Measurements from ENCODE around the gene CDAN1.

Gene CDAN1

DNA sequence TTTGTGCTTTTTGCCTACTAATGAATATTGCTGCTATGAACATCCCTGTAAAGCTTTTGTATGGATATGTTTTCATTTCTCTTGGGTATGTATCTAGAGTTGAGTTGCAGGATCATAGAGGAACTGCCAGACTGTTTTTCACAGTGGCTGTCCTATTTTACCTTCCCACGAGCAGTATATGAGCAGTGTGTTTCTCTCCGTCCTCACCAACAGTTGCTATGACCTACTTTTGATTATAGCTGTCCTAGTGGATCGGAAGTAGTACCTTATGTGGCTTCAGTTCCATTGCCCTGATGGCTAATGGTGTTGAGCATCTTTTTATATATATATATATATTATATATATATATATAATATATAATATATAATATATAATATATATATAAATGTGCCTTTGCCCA is 25.2 kb downstream of the CDAN1 start:
- Histone ChIP-seq H3K79me2 (ENCODE audit: control insufficient read depth, insufficient read depth, low read length, unreplicated experiment) (no peaks in the 10 kb centered on the region), H3K27ac (ENCODE audit: low read depth, low read length) (no peak overlapping the region), H3K36me3 (ENCODE audit: insufficient read depth, low read length) (no peaks in the 10 kb centered on the region), H3K4me3 (ENCODE audit: low read depth, low read length) (no peak overlapping the region), H2AFZ (ENCODE audit: low read length, unreplicated experiment) (no peak overlapping the region), H3K27me3 (ENCODE audit: insufficient read depth, low read length) (no peaks in the 10 kb centered on the region), H3K4me1 (ENCODE audit: control insufficient read depth, insufficient read depth, low read length, unreplicated experiment) (peaks cover 10% of the 10 kb centered on the region)

DNA sequence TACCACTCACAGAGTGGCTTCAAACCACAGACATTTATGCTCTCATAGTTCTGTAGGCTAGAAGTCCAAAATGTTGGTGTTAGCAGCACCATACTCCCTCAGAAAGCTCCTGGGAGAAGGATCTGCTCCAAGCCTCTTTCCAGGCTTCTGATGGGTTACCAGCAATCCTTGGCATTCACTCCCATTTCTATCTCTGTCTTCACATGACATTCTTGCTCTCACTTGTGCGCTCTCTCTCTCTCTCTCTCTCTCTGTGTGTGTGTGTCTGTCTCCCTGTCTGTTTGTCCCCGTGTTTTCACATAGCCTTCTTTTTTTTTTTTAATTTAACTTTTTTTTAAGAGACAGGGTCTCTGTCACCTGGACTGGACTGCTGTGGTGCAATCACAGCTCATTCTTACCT is 26.3 kb downstream of the CDAN1 start:
- H3K4me3 ChIP-seq (ENCODE audit: low read depth, low read length), result no peak overlapping the region
- H3K36me3 ChIP-seq (ENCODE audit: insufficient read depth, low read length), result no peaks in the 10 kb centered on the region
- H3K4me1 ChIP-seq (ENCODE audit: control insufficient read depth, insufficient read depth, low read length, unreplicated experiment), result peaks cover 6% of the 10 kb centered on the region
- H3K79me2 ChIP-seq (ENCODE audit: control insufficient read depth, insufficient read depth, low read length, unreplicated experiment), result no peaks in the 10 kb centered on the region
- no peak overlapping the region for H2AFZ ChIP-seq (ENCODE audit: low read length, unreplicated experiment)
- no peaks in the 10 kb centered on the region for H3K27me3 ChIP-seq (ENCODE audit: insufficient read depth, low read length)
- no peak overlapping the region for H3K27ac ChIP-seq (ENCODE audit: low read depth, low read length)

DNA sequence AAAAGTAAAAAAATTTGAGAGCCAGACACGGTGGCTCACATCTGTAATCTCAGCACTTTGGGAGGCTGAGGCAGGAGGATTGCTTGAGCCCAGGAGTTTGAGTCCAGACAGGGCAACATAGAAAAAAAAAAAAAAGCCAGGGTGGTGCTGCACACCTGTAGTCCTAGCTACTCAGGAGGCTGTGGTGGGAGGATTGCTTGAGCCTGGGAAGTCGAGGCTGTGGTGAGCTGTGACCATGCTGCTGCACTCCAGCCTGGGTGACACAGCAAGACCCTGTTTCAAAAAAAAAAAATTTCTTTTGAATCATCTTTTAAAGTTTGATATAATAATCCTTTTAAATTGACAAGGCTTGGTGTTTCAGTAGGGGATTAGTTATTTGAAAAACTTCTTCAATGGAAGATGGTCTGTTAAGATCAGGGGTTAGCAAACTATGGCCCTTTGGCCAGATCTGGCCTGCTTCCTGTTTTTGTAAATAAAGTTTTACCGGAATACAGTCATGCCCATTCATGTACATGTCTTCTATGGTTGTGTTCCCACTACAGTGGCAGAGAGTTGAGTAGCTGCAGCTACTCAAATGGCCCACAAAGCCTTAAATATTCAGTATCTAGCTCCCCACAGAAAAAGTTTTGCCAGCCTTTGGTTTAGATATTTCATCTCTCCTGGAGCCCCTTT is 28.9 kb downstream of the CDAN1 start:
- no peak overlapping the region for H2AFZ ChIP-seq (ENCODE audit: low read length, unreplicated experiment)
- H3K27me3 ChIP-seq (ENCODE audit: insufficient read depth, low read length), result no peaks in the 10 kb centered on the region
- H3K36me3 ChIP-seq (ENCODE audit: insufficient read depth, low read length), result no peaks in the 10 kb centered on the region
- no peak overlapping the region for H3K4me3 ChIP-seq (ENCODE audit: low read depth, low read length)
- H3K27ac ChIP-seq (ENCODE audit: low read depth, low read length), result no peak overlapping the region
- peaks cover 6% of the 10 kb centered on the region for H3K4me1 ChIP-seq (ENCODE audit: control insufficient read depth, insufficient read depth, low read length, unreplicated experiment)
- H3K79me2 ChIP-seq (ENCODE audit: control insufficient read depth, insufficient read depth, low read length, unreplicated experiment), result no peaks in the 10 kb centered on the region

DNA sequence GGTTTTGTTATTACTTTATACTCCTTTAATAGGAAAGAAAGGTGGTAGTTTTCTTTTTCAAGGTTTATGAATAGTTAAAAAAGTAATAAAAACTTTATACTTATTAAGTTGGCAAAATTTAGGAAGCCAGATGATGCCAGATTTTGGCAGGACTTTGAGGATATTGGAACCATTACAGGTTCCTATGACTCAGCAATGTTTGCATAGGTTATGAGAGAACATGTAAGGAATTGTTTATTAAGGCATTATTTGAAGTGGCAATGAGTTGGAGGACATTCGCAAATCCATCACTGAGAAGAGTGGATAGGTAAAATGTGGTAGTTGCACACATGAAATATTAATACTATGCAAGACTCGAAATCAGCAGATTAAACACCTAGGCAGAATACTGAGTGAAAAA is 29.9 kb downstream of the CDAN1 start:
- Histone ChIP-seq H3K27me3 (ENCODE audit: insufficient read depth, low read length) (no peaks in the 10 kb centered on the region), H3K4me3 (ENCODE audit: low read depth, low read length) (no peak overlapping the region), H3K4me1 (ENCODE audit: control insufficient read depth, insufficient read depth, low read length, unreplicated experiment) (peaks cover 6% of the 10 kb centered on the region), H3K36me3 (ENCODE audit: insufficient read depth, low read length) (no peaks in the 10 kb centered on the region), H2AFZ (ENCODE audit: low read length, unreplicated experiment) (no peak overlapping the region), H3K27ac (ENCODE audit: low read depth, low read length) (no peak overlapping the region), H3K79me2 (ENCODE audit: control insufficient read depth, insufficient read depth, low read length, unreplicated experiment) (no peaks in the 10 kb centered on the region)

DNA sequence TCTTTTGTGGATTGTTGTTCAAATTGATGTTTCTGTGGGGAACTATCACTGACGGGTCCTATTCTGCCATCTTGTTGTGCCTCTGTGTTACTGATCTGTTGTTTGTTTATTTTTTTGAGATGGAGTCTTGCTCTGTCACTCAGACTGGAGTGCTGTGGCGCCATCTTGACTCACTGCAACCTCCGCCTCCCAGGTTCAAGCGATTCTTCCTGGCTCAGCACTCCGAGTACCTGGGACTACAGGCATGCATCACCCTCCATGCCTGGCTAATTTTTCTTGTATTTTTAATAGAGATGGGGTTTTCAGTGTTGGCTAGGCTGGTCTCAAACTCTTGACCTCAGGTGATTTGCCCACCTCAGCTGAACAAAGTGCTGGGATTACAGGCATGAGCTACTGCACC is 31.6 kb downstream of the CDAN1 start:
- peaks cover 6% of the 10 kb centered on the region for H3K4me1 ChIP-seq (ENCODE audit: control insufficient read depth, insufficient read depth, low read length, unreplicated experiment)
- no peaks in the 10 kb centered on the region for H3K79me2 ChIP-seq (ENCODE audit: control insufficient read depth, insufficient read depth, low read length, unreplicated experiment)
- 0 out of 2 replicates have a peak, but pooled peaks cover 8% of the 10 kb centered on the region for H3K36me3 ChIP-seq (ENCODE audit: insufficient read depth, low read length)
- no peaks in the 10 kb centered on the region for H3K27me3 ChIP-seq (ENCODE audit: insufficient read depth, low read length)
- H3K4me3 ChIP-seq (ENCODE audit: low read depth, low read length), result no peak overlapping the region
- H3K27ac ChIP-seq (ENCODE audit: low read depth, low read length), result no peak overlapping the region
- H2AFZ ChIP-seq (ENCODE audit: low read length, unreplicated experiment), result no peak overlapping the region

DNA sequence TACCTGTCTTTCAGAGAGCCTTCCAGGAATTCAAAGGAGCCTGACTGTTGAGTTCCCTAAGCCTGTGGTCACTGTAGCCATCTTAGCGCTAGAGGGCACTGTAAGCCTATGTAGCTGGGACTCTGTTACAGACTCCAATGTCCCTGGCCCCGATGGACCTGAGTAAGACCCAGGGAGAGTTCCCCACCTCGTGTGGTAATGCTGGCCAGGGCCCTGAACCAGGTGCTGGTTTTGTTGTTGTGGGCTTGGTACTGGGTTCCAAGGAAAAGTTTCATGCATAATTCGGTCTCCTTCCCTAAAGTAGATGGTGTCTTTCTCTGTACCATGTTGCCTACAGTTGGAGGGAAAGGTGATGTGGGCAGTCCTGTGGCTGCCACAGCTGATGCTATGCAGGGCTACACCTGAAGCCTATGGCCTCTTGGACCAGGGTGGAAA is 32.4 kb downstream of the CDAN1 start:
- Histone ChIP-seq H3K79me2 (ENCODE audit: control insufficient read depth, insufficient read depth, low read length, unreplicated experiment) (no peaks in the 10 kb centered on the region), H3K4me3 (ENCODE audit: low read depth, low read length) (no peak overlapping the region), H3K36me3 (ENCODE audit: insufficient read depth, low read length) (0 out of 2 replicates have a peak, but pooled peaks cover 8% of the 10 kb centered on the region), H3K27me3 (ENCODE audit: insufficient read depth, low read length) (no peaks in the 10 kb centered on the region), H3K4me1 (ENCODE audit: control insufficient read depth, insufficient read depth, low read length, unreplicated experiment) (peaks cover 6% of the 10 kb centered on the region), H3K27ac (ENCODE audit: low read depth, low read length) (no peak overlapping the region), H2AFZ (ENCODE audit: low read length, unreplicated experiment) (no peak overlapping the region)

DNA sequence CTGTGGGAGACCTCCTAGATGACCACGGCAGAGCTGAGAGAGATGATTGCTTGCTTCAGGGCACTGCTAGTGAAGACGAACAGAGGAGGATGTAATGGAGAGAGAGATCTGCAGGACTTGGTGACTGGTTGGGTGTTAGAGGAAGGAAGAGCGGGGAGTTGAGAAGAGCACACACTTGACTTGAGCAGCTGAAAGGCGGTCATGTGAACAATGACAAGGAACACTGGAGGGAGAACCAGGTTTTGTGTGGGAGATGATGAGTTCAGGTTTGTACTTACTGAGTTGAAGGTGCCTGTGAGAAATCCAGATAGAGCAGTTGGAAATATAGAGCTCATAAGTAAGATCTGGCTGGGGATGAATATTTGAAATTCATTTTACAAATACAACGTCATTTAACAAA is 40.3 kb downstream of the CDAN1 start:
- H3K4me1 ChIP-seq (ENCODE audit: control insufficient read depth, insufficient read depth, low read length, unreplicated experiment), result no peaks in the 10 kb centered on the region
- no peak overlapping the region for H3K4me3 ChIP-seq (ENCODE audit: low read depth, low read length)
- H3K27me3 ChIP-seq (ENCODE audit: insufficient read depth, low read length), result no peaks in the 10 kb centered on the region
- 0 out of 2 replicates have a peak, but pooled peaks cover 8% of the 10 kb centered on the region for H3K36me3 ChIP-seq (ENCODE audit: insufficient read depth, low read length)
- H3K27ac ChIP-seq (ENCODE audit: low read depth, low read length), result no peak overlapping the region
- no peaks in the 10 kb centered on the region for H3K79me2 ChIP-seq (ENCODE audit: control insufficient read depth, insufficient read depth, low read length, unreplicated experiment)
- H2AFZ ChIP-seq (ENCODE audit: low read length, unreplicated experiment), result no peak overlapping the region

DNA sequence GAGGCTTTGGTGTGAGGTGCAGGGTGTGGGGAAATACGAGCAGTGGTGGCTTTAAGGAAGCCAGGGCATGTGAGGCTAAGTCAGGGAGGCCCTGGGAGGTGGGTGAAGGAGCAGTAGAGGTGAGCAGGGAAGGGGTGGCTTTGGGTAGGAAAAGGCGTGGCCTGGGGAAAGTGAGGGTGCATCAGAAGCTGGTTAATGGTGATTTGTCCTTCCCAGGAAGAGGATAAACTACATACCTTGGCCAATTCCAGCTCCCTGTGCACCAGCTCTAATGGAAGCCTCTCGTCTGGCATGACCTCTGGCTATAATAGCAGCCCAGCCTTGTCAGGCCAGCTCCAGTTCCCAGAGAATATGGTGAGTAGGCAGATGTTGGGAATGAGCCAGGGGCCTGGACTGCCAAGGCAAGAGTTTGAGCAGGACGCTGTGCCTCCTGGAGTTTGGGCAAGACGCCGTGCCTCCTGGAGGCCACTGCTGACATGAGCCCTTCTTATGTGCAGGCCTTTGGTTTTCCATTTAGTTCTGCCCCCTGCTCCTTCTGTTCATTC is 41.3 kb downstream of the CDAN1 start:
- Histone ChIP-seq H3K27me3 (ENCODE audit: insufficient read depth, low read length) (no peaks in the 10 kb centered on the region), H3K36me3 (ENCODE audit: insufficient read depth, low read length) (0 out of 2 replicates have a peak, but pooled peaks cover under 1% of the 10 kb centered on the region), H3K4me1 (ENCODE audit: control insufficient read depth, insufficient read depth, low read length, unreplicated experiment) (no peaks in the 10 kb centered on the region), H3K4me3 (ENCODE audit: low read depth, low read length) (no peak overlapping the region), H2AFZ (ENCODE audit: low read length, unreplicated experiment) (no peak overlapping the region), H3K27ac (ENCODE audit: low read depth, low read length) (no peak overlapping the region), H3K79me2 (ENCODE audit: control insufficient read depth, insufficient read depth, low read length, unreplicated experiment) (no peaks in the 10 kb centered on the region)

DNA sequence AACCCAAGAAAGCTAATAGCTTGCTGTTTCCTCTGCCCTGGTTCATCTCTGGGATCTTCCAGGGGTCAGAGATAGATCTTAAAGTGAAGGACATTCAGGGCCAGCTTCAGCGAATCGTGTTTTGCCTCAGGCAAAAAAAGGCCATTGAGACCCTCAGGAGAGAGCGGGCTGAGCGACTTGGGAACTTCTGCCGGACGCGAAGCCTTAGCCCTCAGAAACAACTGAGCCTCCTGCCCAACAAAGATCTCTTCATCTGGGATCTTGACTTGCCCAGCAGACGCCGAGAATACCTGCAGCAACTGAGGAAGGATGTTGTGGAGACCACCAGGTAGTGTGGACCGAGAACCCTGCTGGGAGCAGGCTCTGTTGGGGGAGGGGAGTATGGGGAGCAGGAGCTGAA is 42.5 kb downstream of the CDAN1 start:
- Histone ChIP-seq H3K27me3 (ENCODE audit: insufficient read depth, low read length) (no peaks in the 10 kb centered on the region), H3K36me3 (ENCODE audit: insufficient read depth, low read length) (no peaks in the 10 kb centered on the region), H3K27ac (ENCODE audit: low read depth, low read length) (no peak overlapping the region), H3K4me1 (ENCODE audit: control insufficient read depth, insufficient read depth, low read length, unreplicated experiment) (no peaks in the 10 kb centered on the region), H3K79me2 (ENCODE audit: control insufficient read depth, insufficient read depth, low read length, unreplicated experiment) (no peaks in the 10 kb centered on the region), H2AFZ (ENCODE audit: low read length, unreplicated experiment) (no peak overlapping the region), H3K4me3 (ENCODE audit: low read depth, low read length) (no peak overlapping the region)

DNA sequence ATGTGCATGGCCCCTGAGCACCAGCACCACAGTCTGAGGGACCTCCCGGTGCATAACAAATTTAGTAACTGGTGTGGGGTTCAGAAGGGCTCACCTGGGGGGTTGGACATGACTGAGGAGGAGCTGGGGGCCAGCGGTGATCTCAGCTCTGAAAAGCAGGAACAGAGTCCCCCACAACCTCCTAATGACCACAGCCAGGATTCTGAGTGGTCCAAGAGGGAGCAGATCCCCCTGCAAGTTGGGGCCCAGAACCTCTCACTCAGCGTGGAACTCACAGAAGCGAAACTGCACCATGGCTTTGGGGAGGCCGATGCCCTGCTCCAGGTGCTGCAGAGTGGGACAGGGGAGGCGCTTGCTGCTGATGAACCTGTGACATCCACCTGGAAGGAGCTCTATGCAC is 43.0 kb downstream of the CDAN1 start:
- H3K36me3 ChIP-seq (ENCODE audit: insufficient read depth, low read length), result no peaks in the 10 kb centered on the region
- no peak overlapping the region for H3K4me3 ChIP-seq (ENCODE audit: low read depth, low read length)

DNA sequence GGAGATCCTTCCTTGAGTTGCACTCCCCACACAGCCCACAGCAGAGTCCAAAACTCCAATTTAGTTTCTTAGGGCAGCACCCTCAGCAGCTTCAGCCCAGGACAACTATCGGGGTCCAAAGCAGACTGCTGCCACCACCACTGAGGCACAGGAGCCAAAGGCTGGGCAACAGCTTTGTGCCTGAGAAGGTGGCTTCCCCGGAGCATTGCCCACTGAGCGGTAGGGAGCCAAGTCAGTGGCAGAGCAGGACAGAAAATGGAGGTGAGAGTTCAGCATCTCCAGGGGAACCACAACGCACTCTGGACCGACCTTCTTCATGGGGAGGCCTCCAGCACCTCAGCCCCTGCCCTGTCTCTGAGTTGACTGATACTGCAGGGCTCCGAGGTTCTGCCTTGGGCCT is 43.4 kb downstream of the CDAN1 start:
- Histone ChIP-seq H3K27me3 (ENCODE audit: insufficient read depth, low read length) (no peaks in the 10 kb centered on the region), H3K4me1 (ENCODE audit: control insufficient read depth, insufficient read depth, low read length, unreplicated experiment) (no peaks in the 10 kb centered on the region), H3K27ac (ENCODE audit: low read depth, low read length) (no peak overlapping the region), H3K79me2 (ENCODE audit: control insufficient read depth, insufficient read depth, low read length, unreplicated experiment) (no peaks in the 10 kb centered on the region), H2AFZ (ENCODE audit: low read length, unreplicated experiment) (no peak overlapping the region), H3K36me3 (ENCODE audit: insufficient read depth, low read length) (no peaks in the 10 kb centered on the region), H3K4me3 (ENCODE audit: low read depth, low read length) (no peak overlapping the region)

More for the DNA sequence above, 43.0 kb downstream of the CDAN1 start:
- no peak overlapping the region for H3K27ac ChIP-seq (ENCODE audit: low read depth, low read length)
- H3K4me1 ChIP-seq (ENCODE audit: control insufficient read depth, insufficient read depth, low read length, unreplicated experiment), result no peaks in the 10 kb centered on the region
- H2AFZ ChIP-seq (ENCODE audit: low read length, unreplicated experiment), result no peak overlapping the region
- no peaks in the 10 kb centered on the region for H3K27me3 ChIP-seq (ENCODE audit: insufficient read depth, low read length)
- H3K79me2 ChIP-seq (ENCODE audit: control insufficient read depth, insufficient read depth, low read length, unreplicated experiment), result no peaks in the 10 kb centered on the region

Measured in ACC112 (cell line).